ENCODE measurements around the gene BOK.

The BOK gene

GRCh38 chr2:241606186-241606585 is 47.6 kb downstream of the BOK start:
- no peak for DNase-seq

GRCh38 chr2:241607162-241607885 is 48.8 kb downstream of the BOK start:
- DNase-seq: no peak

- no peak for DNase-seq
Measured at GRCh38 chr2:241608881-241609280, 50.3 kb downstream of the BOK start.

GRCh38 chr2:241609859-241610793 is 51.6 kb downstream of the BOK start:
- DNase-seq: peak; percentile 95

GRCh38 chr2:241611062-241611461 is 52.5 kb downstream of the BOK start:
- no peak for DNase-seq

GRCh38 chr2:241612156-241613016 is 53.8 kb downstream of the BOK start:
- no peak for DNase-seq

- DNase-seq: no peak
Measured at GRCh38 chr2:241613017-241613780, 54.7 kb downstream of the BOK start.

- no peak for DNase-seq
Measured at GRCh38 chr2:241615041-241615440, 56.5 kb downstream of the BOK start.

GRCh38 chr2:241615522-241616052 is 57.0 kb downstream of the BOK start:
- no peak for DNase-seq

- no peak for DNase-seq
Measured at GRCh38 chr2:241616168-241617125, 57.9 kb downstream of the BOK start.

- DNase-seq: peak; percentile 65
Measured at GRCh38 chr2:241617431-241618154, 59.0 kb downstream of the BOK start.

- no peak for DNase-seq
Measured at GRCh38 chr2:241618296-241618805, 59.8 kb downstream of the BOK start.

GRCh38 chr2:241618829-241619228 is 60.3 kb downstream of the BOK start:
- DNase-seq: no peak

- DNase-seq: no peak
Measured at GRCh38 chr2:241619597-241620418, 61.3 kb downstream of the BOK start.

- peak; percentile 78 for DNase-seq
Measured at GRCh38 chr2:241620419-241620769, 61.8 kb downstream of the BOK start.
